Hematopoietic multipotent progenitor cell treated with erythropoietin and hydrocortisone succinate and interleukin-3 and kit ligand, for 15 days (in vitro differentiated cells): ENCODE data around the gene TANGO2.
A peak's percentile ranks its signal among the peaks of the same experiment; 100 is the strongest.

ENCODE experiments used
- DNase-seq: peaks from one replicate; pipeline ENCODE4 v3.0.0-alpha.2; 2015; ENCODE audit warnings: low spot score

TANGO2 gene

DNA sequence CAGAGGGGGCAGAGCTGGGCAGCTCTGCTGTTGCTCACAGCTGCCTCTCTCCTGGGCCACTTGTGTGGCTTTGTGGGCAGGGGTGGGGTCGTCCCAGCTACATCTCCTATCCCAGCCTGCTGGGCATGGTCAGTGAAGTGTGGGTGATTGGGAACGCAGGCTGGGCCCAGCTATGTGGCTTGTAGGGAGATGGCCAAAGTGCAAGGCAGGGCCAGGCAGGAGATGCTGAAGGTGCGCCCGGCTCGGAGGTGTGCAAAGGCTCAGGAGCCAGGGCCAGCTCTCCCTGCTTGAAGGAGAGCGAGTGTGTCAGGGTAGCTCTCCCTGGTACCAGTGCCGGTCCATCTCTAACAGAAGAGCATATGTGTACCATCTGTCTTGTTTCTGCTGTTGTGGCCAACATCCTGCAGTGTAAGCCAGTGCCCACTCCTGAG is 86.6 kb downstream of the TANGO2 start:
- DNase-seq, result no peak

DNA sequence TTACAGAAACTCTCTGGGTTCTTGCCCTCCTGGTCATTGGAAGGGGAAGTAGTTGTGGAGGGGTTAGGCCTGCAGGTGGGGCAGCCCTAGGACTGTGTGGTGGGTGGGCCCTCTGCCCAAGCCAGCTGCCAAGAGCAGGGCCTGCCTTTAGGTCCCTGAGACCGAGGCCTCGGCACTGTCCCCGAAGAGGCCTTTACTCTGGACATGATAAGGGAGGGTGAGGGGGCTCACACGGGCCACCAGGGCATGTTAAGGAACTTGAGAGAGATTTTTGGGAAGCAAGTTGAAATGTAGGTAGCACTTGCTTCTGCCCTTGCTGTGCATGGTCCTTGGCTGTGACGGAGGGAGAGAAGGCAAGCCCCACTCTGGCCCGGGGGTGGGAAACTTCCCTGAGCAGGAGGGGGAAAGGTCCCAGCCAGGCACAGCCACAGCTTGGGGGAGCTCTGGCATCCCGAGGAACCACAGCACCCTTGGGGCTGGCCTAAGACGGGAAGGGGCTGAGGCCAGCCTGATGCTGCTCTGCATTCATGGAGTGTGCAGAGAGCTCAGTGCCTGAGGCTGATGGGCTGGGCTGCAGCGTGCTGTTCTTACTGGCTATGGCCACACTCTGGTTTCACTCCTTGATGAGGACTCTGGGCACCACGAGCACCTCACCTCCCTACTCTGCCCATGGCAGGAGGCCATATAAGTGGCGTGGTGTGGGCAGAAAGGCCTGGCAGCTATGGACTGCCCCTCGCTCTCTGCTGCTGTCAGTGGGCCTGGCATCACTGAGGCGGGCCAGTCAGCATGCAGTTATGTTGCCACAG is 87.2 kb downstream of the TANGO2 start:
- no peak for DNase-seq

DNA sequence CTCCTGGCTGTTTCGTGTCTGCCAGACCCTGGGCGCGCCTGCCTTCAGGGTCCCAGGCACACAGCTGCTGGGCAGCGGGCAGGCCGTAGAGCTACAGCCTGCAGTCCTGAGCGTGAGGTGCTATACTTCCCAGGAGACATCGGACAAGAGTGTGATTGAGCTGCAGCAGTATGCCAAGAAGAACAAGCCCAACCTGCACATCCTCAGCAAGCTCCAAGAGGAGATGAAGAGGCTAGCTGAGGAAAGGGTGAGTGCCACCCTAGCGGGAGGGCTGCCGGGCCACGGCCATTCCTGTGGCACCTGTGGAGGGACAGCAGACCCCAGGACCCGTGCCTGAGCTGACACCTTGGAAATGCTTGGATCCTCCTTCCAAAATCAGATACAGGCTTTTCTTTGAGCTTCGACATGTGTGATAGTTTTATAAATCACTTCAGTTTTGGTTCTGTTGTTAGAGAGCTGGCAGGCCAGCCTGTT is 87.9 kb downstream of the TANGO2 start:
- DNase-seq, result no peak

DNA sequence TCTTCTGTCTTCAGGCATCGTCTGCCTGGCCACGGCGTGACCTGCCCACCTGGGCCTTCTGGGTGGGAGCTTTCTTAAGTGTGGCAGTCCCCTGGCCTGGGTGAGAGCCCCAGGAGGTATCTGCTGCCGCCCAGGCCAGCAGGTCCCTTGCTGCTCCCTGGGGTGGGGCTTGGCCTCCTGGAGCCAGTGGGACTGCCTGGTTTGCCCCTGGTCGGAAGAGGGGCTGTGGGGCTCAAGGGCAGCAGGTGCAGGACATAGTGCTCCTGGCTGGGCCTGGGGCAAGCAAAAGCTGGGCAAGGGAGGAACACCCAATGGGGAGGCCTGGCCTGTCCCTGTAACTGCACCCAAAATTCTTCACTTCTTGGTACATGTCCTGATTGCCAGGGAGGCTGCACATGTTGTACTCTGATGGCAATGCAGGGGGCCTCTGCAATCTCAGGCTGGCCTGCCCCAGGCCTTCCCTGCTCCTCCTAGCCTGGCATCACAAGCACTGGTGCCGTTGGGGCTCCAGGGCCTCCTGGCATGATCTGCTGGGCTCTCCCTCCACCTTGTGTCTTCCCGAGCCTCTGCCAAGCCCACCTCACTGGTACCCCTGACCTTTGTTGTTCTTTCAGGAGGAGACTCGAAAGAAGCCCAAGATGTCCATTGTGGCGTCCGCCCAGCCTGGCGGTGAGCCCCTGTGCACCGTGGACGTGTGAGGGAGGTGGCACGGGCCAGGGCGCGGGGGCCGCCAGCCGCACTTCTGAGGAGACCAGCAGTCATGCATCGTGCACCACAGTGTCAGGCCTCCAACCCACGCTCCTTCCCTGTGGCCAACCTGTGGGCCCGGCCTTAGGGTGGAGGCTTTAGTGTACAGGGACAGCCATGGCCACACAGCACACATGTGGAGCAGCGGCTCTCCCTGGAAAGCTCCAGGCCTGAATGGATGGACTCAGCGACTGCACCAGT is 88.8 kb downstream of the TANGO2 start:
- DNase-seq, result no peak

DNA sequence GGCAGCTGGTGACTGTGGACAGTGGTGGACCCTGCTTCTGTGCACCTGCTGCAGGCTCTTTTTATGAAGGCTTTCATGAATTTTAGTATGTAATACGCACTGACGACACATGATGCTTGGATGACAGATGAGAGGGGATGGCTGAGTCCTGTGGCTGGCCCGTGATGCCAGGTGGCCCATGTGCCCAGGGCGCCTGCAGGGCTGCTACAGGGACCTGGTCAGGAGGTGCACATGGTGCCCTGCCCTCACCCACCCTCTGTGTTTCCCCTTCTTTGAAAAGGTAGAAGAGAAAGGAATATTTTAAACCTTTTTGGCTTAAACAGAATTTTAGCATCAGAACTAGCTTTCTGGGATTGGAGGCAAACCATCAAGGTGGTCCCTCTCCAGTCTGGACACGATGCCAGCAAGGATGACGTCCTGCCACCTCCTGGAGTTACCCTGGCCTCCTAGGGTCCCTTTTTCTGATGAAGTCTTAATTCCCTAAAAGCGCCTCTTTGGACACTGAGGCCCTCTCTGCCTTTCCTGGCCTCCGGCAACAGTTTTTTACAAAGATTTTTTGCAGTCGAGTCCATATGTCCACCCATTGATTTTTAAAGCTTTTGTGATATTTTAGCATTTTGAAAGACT is 89.6 kb downstream of the TANGO2 start:
- no peak for DNase-seq

DNA sequence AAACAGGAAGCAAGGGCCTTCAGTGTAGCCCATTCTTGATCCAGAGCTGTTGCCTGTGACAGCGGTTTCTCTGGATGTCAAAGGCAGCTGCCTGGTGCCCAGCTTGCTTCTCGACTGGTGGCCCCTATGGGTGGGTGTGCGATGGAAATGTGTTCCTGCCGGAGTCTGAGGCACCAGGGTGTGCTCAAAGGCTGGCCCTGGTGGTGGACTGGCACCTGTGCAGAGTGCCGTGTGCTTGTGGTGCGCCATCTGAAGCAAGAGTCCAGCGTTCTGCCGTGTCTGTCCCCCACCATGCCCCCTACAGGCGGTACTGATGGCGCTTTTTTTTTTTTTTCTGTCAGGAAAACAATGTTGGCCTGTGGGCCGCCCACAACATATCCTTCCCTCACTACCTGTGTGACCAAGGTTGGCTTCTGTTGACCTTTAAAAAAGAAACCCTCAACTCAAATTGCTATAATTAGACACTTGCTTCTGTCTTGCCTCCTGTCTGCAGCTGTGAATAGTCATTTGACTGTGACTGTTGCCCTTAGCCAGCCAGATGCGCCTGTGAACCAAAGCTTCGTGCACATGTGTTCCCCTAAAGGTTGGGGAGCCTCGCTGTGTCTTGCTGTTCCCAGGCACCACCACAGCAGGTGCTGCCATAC is 90.3 kb downstream of the TANGO2 start:
- peak; percentile 14 for DNase-seq

DNA sequence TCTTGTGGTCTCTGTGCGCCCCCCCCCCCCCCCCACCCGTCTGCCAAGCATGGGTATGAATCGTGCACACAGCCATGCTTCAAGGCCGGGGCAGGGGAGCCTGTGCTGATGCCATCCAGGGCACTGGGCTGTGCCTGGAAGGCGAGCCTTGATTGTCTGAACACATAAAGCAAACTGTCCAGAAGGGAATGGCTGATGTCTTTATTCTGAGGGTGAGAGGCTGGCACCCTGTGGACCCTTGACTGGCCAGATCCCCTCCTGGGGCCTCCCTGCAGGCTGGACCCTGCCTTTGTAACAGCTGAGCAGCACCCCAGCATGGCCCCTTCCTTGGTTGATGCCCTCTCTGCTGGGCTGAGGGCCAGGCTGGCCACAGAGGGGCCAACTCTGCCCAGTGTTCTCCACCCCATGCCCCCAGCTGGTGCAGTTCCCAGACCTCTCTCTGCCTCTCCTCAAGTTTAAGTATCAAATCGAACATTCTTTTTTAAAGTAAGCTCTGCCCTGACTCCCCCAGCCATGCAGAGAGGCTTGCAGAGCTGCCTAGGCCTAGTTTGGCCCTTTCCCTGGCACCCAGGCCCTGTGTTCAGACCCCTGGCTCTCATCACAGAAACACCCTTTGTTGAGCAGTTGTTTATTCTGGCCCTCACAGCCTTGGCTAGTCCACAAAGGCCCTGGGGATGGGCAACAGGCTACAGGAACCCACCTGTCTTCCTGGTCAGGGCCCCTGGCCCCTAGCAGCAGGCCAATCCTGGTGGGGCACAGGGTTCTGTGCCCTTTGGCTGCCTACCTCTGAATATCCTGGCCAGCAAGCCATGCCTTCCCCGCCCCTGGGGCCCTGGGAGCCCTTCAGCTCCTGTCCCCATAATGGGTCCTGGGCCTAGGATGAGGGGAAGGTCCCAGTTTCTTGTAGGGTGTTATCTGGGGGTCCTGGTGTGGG is 91.0 kb downstream of the TANGO2 start:
- DNase-seq, result no peak

DNA sequence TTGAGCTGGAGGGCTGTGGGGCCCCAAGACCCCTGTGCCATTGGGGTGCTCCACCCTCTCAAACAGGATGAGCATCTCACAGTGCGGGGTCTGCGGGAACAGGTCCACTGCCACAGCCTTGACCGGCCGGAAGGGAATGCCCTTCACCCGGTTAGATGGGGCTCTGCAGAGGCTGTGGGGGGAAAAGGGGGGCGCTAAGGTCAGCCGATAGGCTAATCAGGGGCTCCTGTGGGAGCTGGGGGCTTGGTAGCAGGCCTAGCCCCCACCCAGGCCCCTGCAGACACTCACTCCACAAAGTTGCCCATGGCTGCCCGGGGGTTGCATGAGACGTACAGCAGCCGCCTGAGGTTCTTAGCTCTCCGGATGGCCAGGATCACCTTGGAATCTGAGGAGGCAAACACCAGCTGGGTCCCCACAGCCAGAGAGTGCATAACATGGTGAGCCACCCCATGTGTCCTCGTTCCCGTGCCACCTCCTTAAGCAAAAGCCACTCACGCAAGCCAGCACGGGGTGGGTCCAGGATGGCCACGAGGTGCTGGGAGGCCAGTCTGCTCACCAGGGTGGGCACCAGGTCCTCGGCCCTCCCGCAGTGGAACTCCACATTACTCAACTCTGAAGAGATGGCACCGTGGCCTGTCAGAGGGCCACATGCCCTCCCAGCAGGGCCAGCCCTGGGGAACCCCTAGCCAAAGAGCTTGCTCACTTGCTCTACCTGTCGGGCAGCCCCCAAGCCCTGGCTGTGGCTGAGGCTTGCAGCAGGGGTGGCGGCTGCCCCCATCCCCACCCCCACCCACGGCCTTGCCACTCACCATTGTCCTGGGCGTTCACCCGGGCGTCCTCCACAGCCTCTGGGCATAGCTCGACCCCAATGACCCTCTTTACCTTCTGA is 92.0 kb downstream of the TANGO2 start:
- no peak for DNase-seq

DNA sequence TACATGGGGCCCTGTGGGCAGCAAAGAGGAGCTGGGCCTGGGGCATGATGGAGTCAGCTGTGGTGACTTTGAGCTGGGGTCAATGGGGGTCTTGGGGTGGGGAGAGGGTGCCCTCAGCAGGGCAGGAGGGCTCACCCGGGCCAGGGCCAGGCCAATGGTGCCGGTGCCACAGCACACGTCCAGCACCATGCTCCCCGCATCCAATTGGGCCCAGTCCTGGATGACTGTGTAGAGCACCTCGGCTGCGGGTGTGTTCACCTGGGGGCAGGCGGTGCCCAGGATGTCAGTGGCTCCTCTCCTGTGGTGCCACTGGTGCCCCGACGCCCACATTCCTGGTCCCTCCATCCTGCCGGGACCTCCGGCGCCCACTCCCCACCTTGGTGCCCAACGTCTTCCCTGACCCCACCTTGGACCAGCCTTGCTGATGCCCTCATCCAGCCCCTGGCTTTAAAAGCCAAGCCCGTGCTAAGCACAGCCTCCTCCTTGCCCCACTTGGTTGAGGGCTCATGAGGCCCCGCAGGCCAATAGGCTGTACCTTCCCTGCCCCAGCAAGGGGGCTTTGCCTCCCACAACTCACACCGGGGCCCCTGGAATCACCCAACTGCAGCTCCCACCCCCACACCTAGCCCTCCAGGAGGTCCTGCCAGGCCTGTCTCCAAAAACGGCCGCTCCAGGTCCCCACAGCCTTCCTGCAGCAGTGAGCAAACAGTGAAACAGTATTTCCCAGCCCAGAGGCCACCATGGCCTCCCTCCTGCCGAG is 92.8 kb downstream of the TANGO2 start:
- DNase-seq, result no peak

DNA sequence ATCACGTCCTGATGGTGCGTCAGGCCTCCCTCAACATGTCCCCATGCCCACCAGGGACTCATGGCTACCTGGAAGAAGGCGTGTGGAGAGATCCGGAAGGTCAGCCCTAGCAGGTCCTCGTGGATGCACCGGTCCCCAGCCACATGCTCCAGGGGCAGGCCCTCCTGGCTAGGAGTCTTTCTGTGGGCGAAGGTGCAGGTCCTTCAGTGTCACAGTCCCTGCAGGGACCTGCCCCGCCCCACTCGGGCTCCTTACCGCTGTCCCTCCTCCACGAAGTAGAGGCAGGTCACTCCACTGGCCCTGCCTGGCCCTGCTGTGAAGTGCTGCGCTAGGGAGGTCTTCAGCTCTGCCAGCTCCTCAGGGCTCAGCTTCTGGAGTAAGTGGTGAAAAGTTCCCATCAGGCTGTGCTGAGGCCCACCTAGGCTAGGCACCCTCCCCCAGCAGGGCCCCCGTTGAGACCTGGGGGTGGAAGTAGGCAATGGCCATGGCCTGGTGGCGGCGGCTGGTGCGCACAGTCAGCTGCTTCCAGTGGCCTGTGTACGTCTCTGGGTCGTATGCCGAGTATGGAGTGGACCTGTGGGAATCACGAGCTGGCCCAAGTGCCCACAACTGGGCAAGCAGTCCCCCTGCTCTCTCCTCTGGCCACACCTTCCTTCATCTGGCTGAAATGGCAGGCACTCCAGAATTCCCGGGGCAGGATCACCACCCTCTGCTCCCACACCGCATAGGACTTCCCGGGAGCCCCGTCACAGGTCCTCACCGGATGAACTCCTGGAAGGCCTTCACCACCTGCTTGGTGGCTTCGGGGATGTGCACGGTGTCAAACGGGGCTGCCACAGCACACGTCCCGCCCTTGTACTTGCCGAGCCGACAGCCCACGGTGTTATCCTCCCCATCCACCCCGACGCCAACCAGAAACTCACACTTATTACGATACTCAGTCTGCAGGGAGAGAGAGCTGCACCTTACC is 93.9 kb downstream of the TANGO2 start:
- no peak for DNase-seq

DNA sequence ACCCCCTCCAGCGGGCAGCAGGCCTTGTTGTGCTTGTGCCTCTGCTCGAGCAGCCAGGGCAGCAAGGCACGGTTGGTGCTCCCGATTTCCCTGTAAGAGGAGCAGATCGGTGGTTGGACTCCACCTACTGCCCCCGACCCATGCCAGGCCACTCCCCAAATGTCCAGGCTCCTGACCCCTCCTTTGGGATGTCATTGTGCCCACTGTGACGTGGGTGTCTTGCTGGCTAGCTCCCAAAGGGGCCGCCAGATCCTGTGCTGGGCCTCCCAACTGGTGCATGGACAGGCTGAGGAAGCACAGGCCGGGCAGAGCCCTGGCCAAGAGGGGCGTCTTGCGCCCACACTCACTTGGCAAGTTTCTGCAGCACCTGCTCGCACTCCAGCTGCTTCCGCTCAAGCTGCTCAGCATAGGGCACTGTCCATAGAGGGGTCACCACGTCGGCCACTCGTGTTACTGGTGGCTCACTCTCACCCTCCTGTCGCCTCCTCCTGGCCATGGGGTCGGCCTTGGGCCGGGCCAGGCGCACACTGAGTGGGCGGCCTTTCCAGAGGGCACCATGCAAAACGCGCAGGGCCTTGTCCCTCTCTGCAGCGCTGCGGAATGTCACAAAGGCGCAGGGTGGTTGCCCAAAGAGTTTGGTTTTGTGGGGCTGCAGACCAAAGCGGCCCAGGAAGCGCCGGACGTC is 94.9 kb downstream of the TANGO2 start, which contains the start of gene RANBP1:
Gene RANBP1, plus strand, starts transcription at position 414 of the 685 bp plus-strand sequence. Its CDS starts 81 bp downstream, at position 495.
- DNase-seq, result no peak

DNA sequence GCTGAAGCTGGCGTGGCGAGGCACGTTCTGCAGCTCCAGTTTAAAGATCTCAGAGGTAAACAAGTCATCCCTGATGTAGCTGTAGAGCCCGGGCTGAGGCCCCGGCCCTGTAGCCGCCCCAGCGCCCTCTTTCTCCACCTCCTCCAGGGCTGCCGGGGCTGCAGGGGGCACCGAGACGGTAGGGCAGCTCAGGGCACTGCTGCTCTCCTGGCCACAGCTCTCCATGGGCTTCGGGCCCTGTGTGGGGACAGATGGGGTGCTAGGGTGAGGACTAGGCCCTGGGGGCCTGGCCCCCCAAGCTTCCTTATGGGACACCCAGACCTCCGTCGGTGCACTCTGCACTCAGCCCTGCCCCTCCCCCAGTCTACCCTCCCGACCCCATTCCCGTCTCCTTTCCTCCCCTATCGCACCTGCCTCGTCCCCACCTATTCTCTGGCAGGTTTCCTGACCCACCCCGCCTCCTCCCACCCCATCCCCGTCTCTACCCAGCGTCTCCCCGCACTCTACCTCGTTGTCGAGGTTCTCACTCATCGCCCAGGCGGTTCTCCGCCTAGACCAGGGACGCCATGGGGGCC is 95.6 kb downstream of the TANGO2 start:
- DNase-seq, result no peak
